ENCODE results near the gene FDPS.

Gene FDPS

DNA sequence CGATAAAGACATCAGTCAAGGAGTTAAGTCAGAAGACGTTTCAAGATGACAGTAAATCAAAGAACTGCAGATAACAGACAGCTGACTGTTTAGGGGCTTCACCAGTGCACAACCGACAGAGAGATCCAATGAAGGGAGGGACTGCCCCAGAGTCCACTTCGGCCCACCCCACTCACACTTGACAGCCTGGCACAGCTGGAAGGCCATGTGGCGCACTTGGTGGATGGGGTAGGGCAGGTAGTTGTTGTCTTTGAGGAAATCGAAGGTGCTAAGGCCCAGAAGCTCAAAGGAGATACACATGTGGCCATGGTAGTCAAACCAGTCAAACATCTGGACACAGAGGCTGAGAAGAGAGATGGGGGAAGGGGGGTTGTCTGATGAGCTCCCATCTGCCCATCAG, 42.1 kb upstream of the FDPS start:
- TF ChIP-seq SIN3A (IDR thresholded peaks at IDR 0.05; ENCODE audit: borderline replicate concordance, insufficient read depth, low read length) (no peak), FOXP2 (optimal IDR thresholded peaks at IDR 0.05; ENCODE audit: borderline replicate concordance, extremely low read depth, extremely low read length, insufficient read depth) (no peak), POLR2AphosphoS5 (IDR thresholded peaks at IDR 0.05; ENCODE audit: low read depth, low read length) (no peak; the same call in 1 of the 2 replicates), TAF1 (IDR thresholded peaks at IDR 0.05; ENCODE audit: borderline replicate concordance, insufficient read depth, low read length) (no peak)
- TF ChIP-seq, protein P1, sequence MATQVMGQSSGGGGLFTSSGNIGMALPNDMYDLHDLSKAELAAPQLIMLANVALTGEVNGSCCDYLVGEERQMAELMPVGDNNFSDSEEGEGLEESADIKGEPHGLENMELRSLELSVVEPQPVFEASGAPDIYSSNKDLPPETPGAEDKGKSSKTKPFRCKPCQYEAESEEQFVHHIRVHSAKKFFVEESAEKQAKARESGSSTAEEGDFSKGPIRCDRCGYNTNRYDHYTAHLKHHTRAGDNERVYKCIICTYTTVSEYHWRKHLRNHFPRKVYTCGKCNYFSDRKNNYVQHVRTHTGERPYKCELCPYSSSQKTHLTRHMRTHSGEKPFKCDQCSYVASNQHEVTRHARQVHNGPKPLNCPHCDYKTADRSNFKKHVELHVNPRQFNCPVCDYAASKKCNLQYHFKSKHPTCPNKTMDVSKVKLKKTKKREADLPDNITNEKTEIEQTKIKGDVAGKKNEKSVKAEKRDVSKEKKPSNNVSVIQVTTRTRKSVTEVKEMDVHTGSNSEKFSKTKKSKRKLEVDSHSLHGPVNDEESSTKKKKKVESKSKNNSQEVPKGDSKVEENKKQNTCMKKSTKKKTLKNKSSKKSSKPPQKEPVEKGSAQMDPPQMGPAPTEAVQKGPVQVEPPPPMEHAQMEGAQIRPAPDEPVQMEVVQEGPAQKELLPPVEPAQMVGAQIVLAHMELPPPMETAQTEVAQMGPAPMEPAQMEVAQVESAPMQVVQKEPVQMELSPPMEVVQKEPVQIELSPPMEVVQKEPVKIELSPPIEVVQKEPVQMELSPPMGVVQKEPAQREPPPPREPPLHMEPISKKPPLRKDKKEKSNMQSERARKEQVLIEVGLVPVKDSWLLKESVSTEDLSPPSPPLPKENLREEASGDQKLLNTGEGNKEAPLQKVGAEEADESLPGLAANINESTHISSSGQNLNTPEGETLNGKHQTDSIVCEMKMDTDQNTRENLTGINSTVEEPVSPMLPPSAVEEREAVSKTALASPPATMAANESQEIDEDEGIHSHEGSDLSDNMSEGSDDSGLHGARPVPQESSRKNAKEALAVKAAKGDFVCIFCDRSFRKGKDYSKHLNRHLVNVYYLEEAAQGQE (IDR thresholded peaks at IDR 0.05; ENCODE audit: insufficient read depth in 1 of 2, low read depth in 2 of 2, low read length in 2 of 2) = no peak

DNA sequence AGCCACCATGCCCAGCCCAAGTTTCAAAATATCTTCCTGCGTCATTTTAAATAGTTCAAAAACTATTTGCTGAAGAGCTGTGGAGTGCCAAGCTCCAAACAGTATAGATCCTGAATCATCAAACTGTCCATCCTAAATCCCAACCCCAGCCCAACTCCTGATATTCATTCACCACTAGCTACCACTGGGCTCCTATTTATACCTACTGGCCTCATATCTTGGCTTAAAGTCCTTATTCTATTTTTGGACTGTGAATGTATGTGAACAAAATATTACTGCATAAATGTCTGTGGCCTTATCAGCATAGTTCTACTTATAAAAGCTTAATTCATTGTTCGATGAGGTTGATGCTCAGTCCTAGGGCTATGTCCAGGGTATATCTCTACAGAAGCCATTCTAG, 41.3 kb upstream of the FDPS start:
- no peak for TF ChIP-seq TAF1 (IDR thresholded peaks at IDR 0.05; ENCODE audit: borderline replicate concordance, insufficient read depth, low read length)
- no peak for TF ChIP-seq POLR2AphosphoS5 (IDR thresholded peaks at IDR 0.05; ENCODE audit: low read depth, low read length)
- TF ChIP-seq FOXP2 (optimal IDR thresholded peaks at IDR 0.05; ENCODE audit: borderline replicate concordance, extremely low read depth, extremely low read length, insufficient read depth) = no peak
- TF ChIP-seq, protein P1 (IDR thresholded peaks at IDR 0.05; ENCODE audit: insufficient read depth in 1 of 2, low read depth in 2 of 2, low read length in 2 of 2) = no peak
- no peak for TF ChIP-seq SIN3A (IDR thresholded peaks at IDR 0.05; ENCODE audit: borderline replicate concordance, insufficient read depth, low read length)

DNA sequence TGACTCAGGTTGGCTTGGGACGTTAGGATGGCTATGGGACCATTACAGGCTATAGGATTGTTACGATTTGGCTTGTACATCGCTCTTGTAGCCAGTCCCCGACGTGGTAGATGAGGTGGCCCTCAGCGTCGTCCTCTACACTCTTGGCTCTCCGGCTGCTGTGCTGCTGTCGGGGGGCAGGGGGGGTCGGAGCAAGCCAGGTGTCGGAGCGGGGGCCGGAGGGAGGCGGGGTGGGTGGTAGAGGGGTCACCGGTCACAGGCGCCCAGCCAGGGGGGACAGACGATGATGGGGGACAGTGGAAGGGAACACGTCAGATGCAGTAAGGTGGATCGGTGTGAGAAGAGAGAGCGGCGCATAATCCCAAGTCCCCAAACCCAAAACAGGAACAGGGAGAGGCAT, 40.0 kb upstream of the FDPS start:
- TF ChIP-seq TAF1 (IDR thresholded peaks at IDR 0.05; ENCODE audit: borderline replicate concordance, insufficient read depth, low read length) (no peak), FOXP2 (optimal IDR thresholded peaks at IDR 0.05; ENCODE audit: borderline replicate concordance, extremely low read depth, extremely low read length, insufficient read depth) (no peak), POLR2AphosphoS5 (IDR thresholded peaks at IDR 0.05; ENCODE audit: low read depth, low read length) (no peak), SIN3A (IDR thresholded peaks at IDR 0.05; ENCODE audit: borderline replicate concordance, insufficient read depth, low read length) (no peak)
- TF ChIP-seq, protein P1 (IDR thresholded peaks at IDR 0.05; ENCODE audit: insufficient read depth in 1 of 2, low read depth in 2 of 2, low read length in 2 of 2) = no peak

DNA sequence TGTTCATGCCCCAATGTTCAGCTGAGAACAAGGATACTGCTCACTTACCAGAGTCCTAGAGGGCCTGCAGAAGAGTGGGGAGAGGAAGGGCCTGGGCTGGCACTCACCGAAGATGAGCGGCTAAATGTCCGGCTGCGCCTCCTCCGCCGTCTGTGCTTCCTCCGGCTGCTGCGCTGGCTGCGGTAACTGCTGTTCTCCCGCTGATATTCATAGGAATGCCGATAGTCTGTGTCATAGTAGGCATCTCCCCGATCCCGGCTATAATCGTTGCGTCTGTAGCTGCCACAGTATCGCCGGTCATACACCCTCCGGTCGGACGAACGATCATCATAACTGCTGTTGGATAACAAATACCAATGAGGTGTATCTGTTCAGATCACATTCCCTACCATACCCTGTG, 39.3 kb upstream of the FDPS start:
- TF ChIP-seq, protein P1 (IDR thresholded peaks at IDR 0.05; ENCODE audit: insufficient read depth in 1 of 2, low read depth in 2 of 2, low read length in 2 of 2) = no peak
- no peak for TF ChIP-seq POLR2AphosphoS5 (IDR thresholded peaks at IDR 0.05; ENCODE audit: low read depth, low read length)
- TF ChIP-seq SIN3A (IDR thresholded peaks at IDR 0.05; ENCODE audit: borderline replicate concordance, insufficient read depth, low read length) = no peak
- TF ChIP-seq TAF1 (IDR thresholded peaks at IDR 0.05; ENCODE audit: borderline replicate concordance, insufficient read depth, low read length) = no peak
- no peak for TF ChIP-seq FOXP2 (optimal IDR thresholded peaks at IDR 0.05; ENCODE audit: borderline replicate concordance, extremely low read depth, extremely low read length, insufficient read depth)
